ENCODE results near the gene FZD1. TPM values are rescaled to one million over a fixed set of nuclear protein-coding genes. Genes with fewer than 3 reads are reported as not detected.

Gene FZD1
- total and polyA plus RNA-seq, 2 experiments from 2014 or later, result 7.3 to 9.9 TPM

GRCh38 chr7:91264924-91265681 is 870 bp downstream of the FZD1 start:
- 1% methylated on average over 47 of the region's 78 CpGs for WGBS (ENCODE audit: low lambda C conversion rate, missing lambda C conversion rate)
- peak overlapping the region; percentile 84 for H3K4me3 ChIP-seq
- H3K9me2 ChIP-seq (replicated peaks; ENCODE audit: insufficient read depth), result no peaks in the 10 kb centered on the region
- no peaks in the 10 kb centered on the region for H3K9me3 ChIP-seq (ENCODE audit: low read depth)
- H3K4me1 ChIP-seq (ENCODE audit: insufficient read depth), result peaks cover 5% of the 10 kb centered on the region
- TF ChIP-seq EZH2phosphoT487 (IDR thresholded peaks at IDR 0.05; ENCODE audit: low read depth, severe bottlenecking, unreplicated experiment), result no peak
- no peak for TF ChIP-seq EZH2 (IDR thresholded peaks at IDR 0.05; ENCODE audit: borderline replicate concordance)
- TF ChIP-seq, protein P1, sequence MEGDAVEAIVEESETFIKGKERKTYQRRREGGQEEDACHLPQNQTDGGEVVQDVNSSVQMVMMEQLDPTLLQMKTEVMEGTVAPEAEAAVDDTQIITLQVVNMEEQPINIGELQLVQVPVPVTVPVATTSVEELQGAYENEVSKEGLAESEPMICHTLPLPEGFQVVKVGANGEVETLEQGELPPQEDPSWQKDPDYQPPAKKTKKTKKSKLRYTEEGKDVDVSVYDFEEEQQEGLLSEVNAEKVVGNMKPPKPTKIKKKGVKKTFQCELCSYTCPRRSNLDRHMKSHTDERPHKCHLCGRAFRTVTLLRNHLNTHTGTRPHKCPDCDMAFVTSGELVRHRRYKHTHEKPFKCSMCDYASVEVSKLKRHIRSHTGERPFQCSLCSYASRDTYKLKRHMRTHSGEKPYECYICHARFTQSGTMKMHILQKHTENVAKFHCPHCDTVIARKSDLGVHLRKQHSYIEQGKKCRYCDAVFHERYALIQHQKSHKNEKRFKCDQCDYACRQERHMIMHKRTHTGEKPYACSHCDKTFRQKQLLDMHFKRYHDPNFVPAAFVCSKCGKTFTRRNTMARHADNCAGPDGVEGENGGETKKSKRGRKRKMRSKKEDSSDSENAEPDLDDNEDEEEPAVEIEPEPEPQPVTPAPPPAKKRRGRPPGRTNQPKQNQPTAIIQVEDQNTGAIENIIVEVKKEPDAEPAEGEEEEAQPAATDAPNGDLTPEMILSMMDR (IDR thresholded peaks at IDR 0.05; ENCODE audit: poor library complexity), result no peak
- H3K36me3 ChIP-seq (replicated peaks; ENCODE audit: insufficient read depth, low read depth), result no peaks in the 10 kb centered on the region
- H2AFZ ChIP-seq, result peak overlapping the region; percentile 83
- DNase-seq (ENCODE audit: low spot score), result peak; percentile 72
- peak overlapping the region; percentile 95 for H3K27ac ChIP-seq
- H3K4me2 ChIP-seq, result peak overlapping the region; percentile 82
- H4K20me1 ChIP-seq (ENCODE audit: insufficient read depth, poor library complexity, severe bottlenecking), result peaks cover 13% of the 10 kb centered on the region
- H3K27me3 ChIP-seq, result peaks cover 52% of the 10 kb centered on the region
- peaks cover 29% of the 10 kb centered on the region for H3K79me2 ChIP-seq

DNA sequence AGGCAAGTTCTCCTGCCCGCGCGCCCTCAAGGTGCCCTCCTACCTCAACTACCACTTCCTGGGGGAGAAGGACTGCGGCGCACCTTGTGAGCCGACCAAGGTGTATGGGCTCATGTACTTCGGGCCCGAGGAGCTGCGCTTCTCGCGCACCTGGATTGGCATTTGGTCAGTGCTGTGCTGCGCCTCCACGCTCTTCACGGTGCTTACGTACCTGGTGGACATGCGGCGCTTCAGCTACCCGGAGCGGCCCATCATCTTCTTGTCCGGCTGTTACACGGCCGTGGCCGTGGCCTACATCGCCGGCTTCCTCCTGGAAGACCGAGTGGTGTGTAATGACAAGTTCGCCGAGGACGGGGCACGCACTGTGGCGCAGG is 1.4 kb downstream of the FZD1 start:
- Histone ChIP-seq H3K27ac (peak overlapping the region; percentile 95), H3K36me3 (replicated peaks; ENCODE audit: insufficient read depth, low read depth) (no peaks in the 10 kb centered on the region), H3K9me2 (replicated peaks; ENCODE audit: insufficient read depth) (no peaks in the 10 kb centered on the region), H3K27me3 (peaks cover 51% of the 10 kb centered on the region), H4K20me1 (ENCODE audit: insufficient read depth, poor library complexity, severe bottlenecking) (peaks cover 13% of the 10 kb centered on the region), H3K4me2 (peak overlapping the region; percentile 82), H3K79me2 (peaks cover 29% of the 10 kb centered on the region), H3K9me3 (ENCODE audit: low read depth) (no peaks in the 10 kb centered on the region), H3K4me3 (peak overlapping the region; percentile 84), H2AFZ (peak overlapping the region; percentile 83), H3K4me1 (ENCODE audit: insufficient read depth) (peaks cover 5% of the 10 kb centered on the region)
- DNase-seq (ENCODE audit: low spot score), result peak; percentile 16
- TF ChIP-seq EZH2phosphoT487 (IDR thresholded peaks at IDR 0.05; ENCODE audit: low read depth, severe bottlenecking, unreplicated experiment) (no peak), EZH2 (IDR thresholded peaks at IDR 0.05; ENCODE audit: borderline replicate concordance) (no peak)
- TF ChIP-seq, protein P1 (IDR thresholded peaks at IDR 0.05; ENCODE audit: poor library complexity), result no peak
- WGBS (ENCODE audit: low lambda C conversion rate, missing lambda C conversion rate), result 8% methylated on average over 31 of the region's 31 CpGs

DNA sequence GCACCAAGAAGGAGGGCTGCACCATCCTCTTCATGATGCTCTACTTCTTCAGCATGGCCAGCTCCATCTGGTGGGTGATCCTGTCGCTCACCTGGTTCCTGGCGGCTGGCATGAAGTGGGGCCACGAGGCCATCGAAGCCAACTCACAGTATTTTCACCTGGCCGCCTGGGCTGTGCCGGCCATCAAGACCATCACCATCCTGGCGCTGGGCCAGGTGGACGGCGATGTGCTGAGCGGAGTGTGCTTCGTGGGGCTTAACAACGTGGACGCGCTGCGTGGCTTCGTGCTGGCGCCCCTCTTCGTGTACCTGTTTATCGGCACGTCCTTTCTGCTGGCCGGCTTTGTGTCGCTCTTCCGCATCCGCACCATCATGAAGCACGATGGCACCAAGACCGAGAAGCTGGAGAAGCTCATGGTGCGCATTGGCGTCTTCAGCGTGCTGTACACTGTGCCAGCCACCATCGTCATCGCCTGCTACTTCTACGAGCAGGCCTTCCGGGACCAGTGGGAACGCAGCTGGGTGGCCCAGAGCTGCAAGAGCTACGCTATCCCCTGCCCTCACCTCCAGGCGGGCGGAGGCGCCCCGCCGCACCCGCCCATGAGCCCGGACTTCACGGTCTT is 1.9 kb downstream of the FZD1 start:
- H3K27ac ChIP-seq, result no peak overlapping the region

More for the DNA sequence above, 1.9 kb downstream of the FZD1 start:
- TF ChIP-seq, protein P1 (IDR thresholded peaks at IDR 0.05; ENCODE audit: poor library complexity), result no peak
- TF ChIP-seq EZH2 (IDR thresholded peaks at IDR 0.05; ENCODE audit: borderline replicate concordance) (no peak), EZH2phosphoT487 (IDR thresholded peaks at IDR 0.05; ENCODE audit: low read depth, severe bottlenecking, unreplicated experiment) (no peak)
- H2AFZ ChIP-seq, result no peak overlapping the region
- H3K36me3 ChIP-seq (replicated peaks; ENCODE audit: insufficient read depth, low read depth), result no peaks in the 10 kb centered on the region
- H4K20me1 ChIP-seq (ENCODE audit: insufficient read depth, poor library complexity, severe bottlenecking), result peaks cover 13% of the 10 kb centered on the region
- DNase-seq (ENCODE audit: low spot score), result peak; percentile 32
- H3K79me2 ChIP-seq, result peaks cover 29% of the 10 kb centered on the region
- 27% methylated on average over 43 of the region's 43 CpGs for WGBS (ENCODE audit: low lambda C conversion rate, missing lambda C conversion rate)
- H3K4me3 ChIP-seq, result peak overlapping the region; percentile 84
- H3K9me3 ChIP-seq (ENCODE audit: low read depth), result no peaks in the 10 kb centered on the region
- H3K27me3 ChIP-seq, result peaks cover 47% of the 10 kb centered on the region
- peaks cover 5% of the 10 kb centered on the region for H3K4me1 ChIP-seq (ENCODE audit: insufficient read depth)
- H3K9me2 ChIP-seq (replicated peaks; ENCODE audit: insufficient read depth), result no peaks in the 10 kb centered on the region
- H3K4me2 ChIP-seq, result peak overlapping the region; percentile 82
